ENCODE results near the gene FYCO1.
"Not testable (repeated sequence)": the region's sequence is repeated elsewhere in the genome, so short reads cannot be mapped to it uniquely, and the experiment has no call there.

The FYCO1 gene

DNA sequence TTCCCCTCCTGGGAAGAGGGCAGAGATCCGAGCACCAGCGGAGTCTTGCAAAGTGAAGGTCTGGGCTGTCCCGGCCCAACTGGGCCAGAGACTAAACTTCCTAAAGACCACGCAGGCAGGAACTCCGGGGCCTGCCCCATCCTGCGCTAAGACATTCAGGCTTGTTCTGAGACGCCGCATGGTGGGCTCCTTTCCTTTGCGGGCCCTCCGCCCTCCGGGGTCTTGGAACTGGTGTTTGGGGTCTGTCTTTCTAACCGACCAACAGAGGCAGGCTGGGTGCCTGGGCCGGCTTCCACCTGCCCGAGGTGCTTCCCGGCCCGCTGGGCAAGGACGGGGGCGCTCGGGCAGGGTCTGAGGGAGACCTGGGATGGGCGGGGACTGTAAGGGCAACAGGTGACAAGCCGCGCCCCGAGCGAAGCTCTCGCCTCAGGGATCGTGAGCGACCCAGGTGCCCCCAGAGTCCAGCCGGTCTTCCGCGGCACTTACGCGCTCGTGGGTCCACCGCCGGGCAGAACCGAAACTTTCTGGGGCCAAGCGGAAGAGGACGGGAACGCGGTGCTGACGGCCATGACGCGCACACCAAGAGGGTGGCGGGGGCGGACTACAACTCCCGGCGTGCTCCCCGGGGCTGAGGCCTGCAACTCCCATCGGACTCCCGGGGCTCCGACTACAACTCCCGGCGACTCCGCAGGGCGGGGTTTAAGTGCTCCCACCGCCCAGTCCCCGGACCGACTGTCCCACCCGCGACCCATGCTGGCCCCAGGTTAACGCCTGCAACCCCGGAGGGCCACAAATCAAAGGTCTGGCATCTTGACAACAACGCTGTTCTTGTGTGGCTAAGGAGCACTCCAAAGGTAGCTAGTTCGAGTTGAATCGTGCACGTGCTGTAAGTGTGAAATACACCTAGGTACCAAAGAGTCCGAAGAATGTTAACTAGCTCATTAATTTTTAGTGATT is at the start of gene FYCO1:
Gene FYCO1, minus strand, starts transcription at position 589 of the 957 bp plus-strand sequence. CDS start 10,914 bp downstream, outside the sequence.
- no peak for TF ChIP-seq ZFX (IDR thresholded peaks at IDR 0.05; ENCODE audit: borderline replicate concordance)
- TF ChIP-seq, protein P1, sequence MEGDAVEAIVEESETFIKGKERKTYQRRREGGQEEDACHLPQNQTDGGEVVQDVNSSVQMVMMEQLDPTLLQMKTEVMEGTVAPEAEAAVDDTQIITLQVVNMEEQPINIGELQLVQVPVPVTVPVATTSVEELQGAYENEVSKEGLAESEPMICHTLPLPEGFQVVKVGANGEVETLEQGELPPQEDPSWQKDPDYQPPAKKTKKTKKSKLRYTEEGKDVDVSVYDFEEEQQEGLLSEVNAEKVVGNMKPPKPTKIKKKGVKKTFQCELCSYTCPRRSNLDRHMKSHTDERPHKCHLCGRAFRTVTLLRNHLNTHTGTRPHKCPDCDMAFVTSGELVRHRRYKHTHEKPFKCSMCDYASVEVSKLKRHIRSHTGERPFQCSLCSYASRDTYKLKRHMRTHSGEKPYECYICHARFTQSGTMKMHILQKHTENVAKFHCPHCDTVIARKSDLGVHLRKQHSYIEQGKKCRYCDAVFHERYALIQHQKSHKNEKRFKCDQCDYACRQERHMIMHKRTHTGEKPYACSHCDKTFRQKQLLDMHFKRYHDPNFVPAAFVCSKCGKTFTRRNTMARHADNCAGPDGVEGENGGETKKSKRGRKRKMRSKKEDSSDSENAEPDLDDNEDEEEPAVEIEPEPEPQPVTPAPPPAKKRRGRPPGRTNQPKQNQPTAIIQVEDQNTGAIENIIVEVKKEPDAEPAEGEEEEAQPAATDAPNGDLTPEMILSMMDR (IDR thresholded peaks at IDR 0.05): no peak
- peak within 1 kb of the TSS; percentile 69 for H3K27ac ChIP-seq

DNA sequence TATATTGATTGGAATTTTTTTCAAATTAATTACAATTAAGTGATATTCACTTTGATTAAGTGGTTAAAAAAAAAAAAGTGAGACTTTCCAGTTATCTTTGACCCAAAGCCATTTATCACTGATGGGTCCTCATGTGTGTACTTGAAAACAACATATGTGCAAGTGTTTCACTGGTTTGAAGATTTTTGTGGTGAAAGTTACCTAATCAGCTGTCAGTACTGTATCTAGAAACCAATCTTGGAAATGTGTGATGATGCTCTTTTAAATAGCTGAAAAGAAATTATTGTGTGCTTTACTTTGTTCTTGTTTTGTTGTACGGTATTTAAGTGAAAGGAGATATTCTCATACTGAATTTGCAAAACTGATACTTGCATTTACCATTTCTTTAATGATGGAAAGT is 43.3 kb upstream of the FYCO1 start:
- no peak overlapping the region for H3K27ac ChIP-seq
- TF ChIP-seq ZFX (IDR thresholded peaks at IDR 0.05; ENCODE audit: borderline replicate concordance): no peak
- TF ChIP-seq, protein P1 (IDR thresholded peaks at IDR 0.05): no peak

DNA sequence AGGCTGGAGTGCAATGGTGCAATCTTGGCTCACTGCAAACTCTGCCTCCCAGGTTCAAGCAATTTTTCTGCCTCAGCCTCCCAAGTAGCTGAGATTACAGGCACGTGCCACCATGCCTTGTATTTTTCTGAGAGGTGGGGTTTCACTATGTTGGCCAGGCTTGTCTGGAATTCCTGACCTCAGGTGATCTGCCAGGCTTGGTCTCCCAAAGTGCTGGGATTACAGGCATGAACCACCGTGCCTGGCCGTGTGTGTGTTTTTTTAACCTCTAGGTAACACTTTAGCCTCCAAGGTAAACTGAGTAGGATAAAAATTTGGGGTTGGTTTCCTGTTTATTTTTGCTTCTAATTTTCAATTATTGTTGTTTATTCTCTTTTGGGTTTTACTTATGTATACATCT is 42.4 kb upstream of the FYCO1 start:
- H3K27ac ChIP-seq: not testable (repeated sequence)

DNA sequence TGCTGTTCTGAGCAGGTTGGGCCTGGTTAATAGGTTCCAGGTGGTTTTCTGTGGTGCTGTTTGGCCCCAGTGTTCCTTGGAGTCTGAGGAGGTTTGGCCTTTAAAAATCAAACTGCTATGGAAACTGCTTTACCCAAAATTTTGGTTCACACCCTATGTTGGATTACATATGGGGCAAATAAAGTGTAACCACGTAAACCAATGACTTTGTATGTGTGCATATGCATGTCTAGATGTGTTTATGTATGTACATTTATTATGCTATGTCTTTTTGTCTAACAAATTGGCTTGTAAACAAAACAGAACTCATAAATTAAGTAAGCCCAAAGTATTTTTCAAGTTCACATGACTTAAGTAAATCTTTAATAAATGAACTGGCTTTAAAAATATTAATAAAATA is 40.6 kb upstream of the FYCO1 start:
- TF ChIP-seq ZFX (IDR thresholded peaks at IDR 0.05; ENCODE audit: borderline replicate concordance): no peak
- TF ChIP-seq, protein P1 (IDR thresholded peaks at IDR 0.05): no peak

DNA sequence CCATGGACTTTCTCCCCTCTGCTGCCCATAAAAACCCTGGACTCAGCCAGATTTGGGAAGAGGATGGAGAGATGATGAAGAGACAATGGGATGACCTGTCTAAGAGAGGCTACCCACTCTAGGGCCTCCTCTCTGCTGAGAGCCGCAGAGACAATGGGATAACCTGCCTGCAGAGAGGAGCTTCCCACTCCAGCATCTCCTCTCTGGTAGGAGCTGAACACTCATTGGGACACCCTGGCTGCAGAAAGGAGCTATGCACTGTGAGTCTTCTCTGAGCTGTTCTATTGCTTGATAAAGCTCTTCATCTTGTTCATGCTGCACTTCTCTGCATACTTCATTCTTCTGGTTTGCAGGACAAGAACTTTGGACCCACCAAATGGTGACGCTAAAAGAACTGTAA is 36.1 kb upstream of the FYCO1 start:
- TF ChIP-seq ZFX (IDR thresholded peaks at IDR 0.05; ENCODE audit: borderline replicate concordance): no peak
- TF ChIP-seq, protein P1 (IDR thresholded peaks at IDR 0.05): no peak
- H3K27ac ChIP-seq: no peak overlapping the region

More for the DNA sequence above, 40.6 kb upstream of the FYCO1 start:
- no peak overlapping the region for H3K27ac ChIP-seq

DNA sequence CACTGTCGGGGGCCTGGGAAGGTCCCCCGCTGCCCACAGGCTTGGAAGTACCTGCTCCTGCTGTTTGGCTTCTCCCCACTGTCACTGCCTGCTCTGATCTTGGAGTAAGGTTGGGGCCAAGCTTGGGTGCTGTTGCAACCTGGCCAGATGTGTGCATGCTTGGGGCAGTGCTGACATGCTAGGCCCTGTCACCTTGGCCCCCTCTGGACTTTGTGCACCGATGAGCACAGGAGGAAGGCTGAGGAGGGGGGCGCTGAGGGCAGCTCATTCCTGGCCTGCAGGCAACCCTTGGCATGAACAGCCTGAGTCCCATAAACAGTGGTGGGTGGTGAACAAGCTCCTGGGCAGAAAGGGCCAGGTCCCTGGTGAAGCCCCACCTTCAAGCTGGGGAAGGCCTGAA is 35.6 kb upstream of the FYCO1 start:
- H3K27ac ChIP-seq: no peak overlapping the region
- no peak for TF ChIP-seq ZFX (IDR thresholded peaks at IDR 0.05; ENCODE audit: borderline replicate concordance)
- TF ChIP-seq, protein P1 (IDR thresholded peaks at IDR 0.05): no peak

DNA sequence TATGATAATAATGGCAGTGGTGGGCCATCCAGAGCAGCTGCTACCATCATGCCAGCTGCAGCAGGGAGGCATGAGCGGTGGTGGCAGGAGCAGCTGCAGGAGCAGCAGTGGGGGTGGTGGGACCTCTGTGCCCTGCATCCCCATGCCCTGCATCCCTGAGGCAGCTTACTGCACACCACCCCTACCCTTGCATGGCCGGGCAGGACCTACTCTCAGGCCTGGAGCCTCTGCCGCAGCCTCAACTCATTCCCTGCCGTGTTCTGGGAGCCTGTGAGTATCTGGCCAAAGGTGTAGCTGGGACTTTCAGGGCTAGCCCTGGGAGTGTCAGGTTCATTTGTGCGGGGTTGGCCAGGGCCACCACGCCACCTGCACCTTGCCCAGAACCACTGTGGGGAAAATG is 35.0 kb upstream of the FYCO1 start:
- no peak overlapping the region for H3K27ac ChIP-seq
- TF ChIP-seq, protein P1 (IDR thresholded peaks at IDR 0.05): no peak
- no peak for TF ChIP-seq ZFX (IDR thresholded peaks at IDR 0.05; ENCODE audit: borderline replicate concordance)

Measured in 22Rv1 (cell line).